Muscle layer of duodenum (tissue), 2 donors: ENCODE measurements around the gene APPL2.

Experiments used
- H3K27ac ChIP-seq: one replicate; pipeline ENCODE4 v1.7.0; 2013; ENCODE audit warnings: mild to moderate bottlenecking, low read length
- H3K27me3 ChIP-seq: one replicate; pipeline ENCODE4 v1.7.0; 2013; ENCODE audit warnings: low read depth, mild to moderate bottlenecking, control low read depth, low read length
- H3K36me3 ChIP-seq, 2 donors: one replicate each; pipeline ENCODE4 v1.7.0; 2013; ENCODE audit warnings: low read length in 2 of 2, control low read depth in 1 of 2, mild to moderate bottlenecking in 1 of 2; ENCODE audit not compliant: insufficient read depth in 2 of 2, control insufficient read depth in 1 of 2
- H3K4me1 ChIP-seq, 2 donors: one replicate each; pipeline ENCODE4 v1.7.0; 2013; ENCODE audit warnings: low read length in 2 of 2, mild to moderate bottlenecking in 2 of 2, control low read depth in 1 of 2, moderate library complexity in 1 of 2; ENCODE audit not compliant: insufficient read depth in 2 of 2, control insufficient read depth in 1 of 2
- H3K4me3 ChIP-seq, 2 donors: one replicate each; pipeline ENCODE4 v1.7.0; 2013; ENCODE audit warnings: low read length in 2 of 2, low read depth in 1 of 2, mild to moderate bottlenecking in 1 of 2
- H3K9me3 ChIP-seq, 2 donors: one replicate each; pipeline ENCODE4 v1.7.0; 2013; ENCODE audit warnings: low read length in 2 of 2, control low read depth in 1 of 2, mild to moderate bottlenecking in 1 of 2; ENCODE audit not compliant: control insufficient read depth in 1 of 2
- donor health status: healthy.

The APPL2 gene

GRCh38 chr12:105164068-105164467 lies 71.9 kb downstream of the APPL2 start:
- H3K27me3 ChIP-seq = no peaks in the 10 kb centered on the region
- peaks cover 33 to 44% of the 10 kb centered on the region in 2 donors for H3K36me3 ChIP-seq
- H3K9me3 ChIP-seq = no peaks in the 10 kb centered on the region
- no peak overlapping the region for H3K4me3 ChIP-seq
- H3K27ac ChIP-seq = no peak overlapping the region
- H3K4me1 ChIP-seq = peaks cover 0 to 16% of the 10 kb centered on the region in 2 donors

- Histone ChIP-seq H3K27ac (no peak overlapping the region), H3K36me3 (peaks cover 48 to 59% of the 10 kb centered on the region in 2 donors), H3K9me3 (no peaks in the 10 kb centered on the region), H3K4me3 (no peak overlapping the region), H3K4me1 (peaks cover 0 to 16% of the 10 kb centered on the region in 2 donors), H3K27me3 (no peaks in the 10 kb centered on the region)
These were observed 73.8 kb downstream of the APPL2 start for GRCh38 chr12:105162174-105162573.

- Histone ChIP-seq H3K9me3 (no peaks in the 10 kb centered on the region), H3K4me1 (peaks cover 0 to 8% of the 10 kb centered on the region in 2 donors), H3K36me3 (peaks cover 38 to 60% of the 10 kb centered on the region in 2 donors), H3K27ac (no peak overlapping the region), H3K27me3 (no peaks in the 10 kb centered on the region), H3K4me3 (no peak overlapping the region)
These were observed 77.1 kb downstream of the APPL2 start for GRCh38 chr12:105158876-105159275.

GRCh38 chr12:105157606-105158005 lies 78.4 kb downstream of the APPL2 start:
- peaks cover 0 to 8% of the 10 kb centered on the region in 2 donors for H3K4me1 ChIP-seq
- peaks cover 35 to 50% of the 10 kb centered on the region in 2 donors for H3K36me3 ChIP-seq
- no peak overlapping the region for H3K4me3 ChIP-seq
- H3K27ac ChIP-seq = no peak overlapping the region
- no peaks in the 10 kb centered on the region for H3K9me3 ChIP-seq
- no peaks in the 10 kb centered on the region for H3K27me3 ChIP-seq

- no peaks in the 10 kb centered on the region for H3K27me3 ChIP-seq
- H3K36me3 ChIP-seq = peaks cover 43 to 57% of the 10 kb centered on the region in 2 donors
- H3K27ac ChIP-seq = no peak overlapping the region
- H3K9me3 ChIP-seq = no peaks in the 10 kb centered on the region
- H3K4me3 ChIP-seq = no peak overlapping the region
- no peaks in the 10 kb centered on the region for H3K4me1 ChIP-seq
These were observed 79.7 kb downstream of the APPL2 start for GRCh38 chr12:105156260-105156659.

- H3K36me3 ChIP-seq = peaks cover 38 to 50% of the 10 kb centered on the region in 2 donors
- no peak overlapping the region for H3K4me3 ChIP-seq
- no peaks in the 10 kb centered on the region for H3K9me3 ChIP-seq
- no peaks in the 10 kb centered on the region for H3K4me1 ChIP-seq
- no peaks in the 10 kb centered on the region for H3K27me3 ChIP-seq
- no peak overlapping the region for H3K27ac ChIP-seq
These were observed 93.7 kb downstream of the APPL2 start for GRCh38 chr12:105142259-105142658.

GRCh38 chr12:105141320-105141922 lies 94.6 kb downstream of the APPL2 start:
- Histone ChIP-seq H3K4me3 (no peak overlapping the region), H3K27ac (no peak overlapping the region), H3K36me3 (peaks cover 36 to 50% of the 10 kb centered on the region in 2 donors), H3K4me1 (no peaks in the 10 kb centered on the region), H3K27me3 (no peaks in the 10 kb centered on the region), H3K9me3 (no peaks in the 10 kb centered on the region)

- Histone ChIP-seq H3K4me3 (no peak overlapping the region), H3K4me1 (no peaks in the 10 kb centered on the region), H3K27me3 (no peaks in the 10 kb centered on the region), H3K36me3 (peaks cover 31 to 54% of the 10 kb centered on the region in 2 donors), H3K9me3 (no peaks in the 10 kb centered on the region), H3K27ac (no peak overlapping the region)
These were observed 97.7 kb downstream of the APPL2 start for GRCh38 chr12:105138248-105138647.
